Measurements from ENCODE around the gene CACNA1I. TPM values are rescaled to one million over a fixed set of nuclear protein-coding genes. Genes with fewer than 3 reads are reported as not detected.

CACNA1I gene
- polyA plus RNA-seq, 1 experiment: not detected

- CTCF ChIA-PET: no interaction called here
- no peak for DNase-seq (ENCODE audit: low read depth, low spot score)
- Histone ChIP-seq H3K9me3 (ENCODE audit: control insufficient read depth, insufficient read depth, low read length) (peaks cover 4% of the 10 kb centered on the region; the same call in 1 of the 2 replicates), H3K27me3 (ENCODE audit: control insufficient read depth, insufficient read depth, low read length) (peaks cover 22% of the 10 kb centered on the region), H3K4me3 (ENCODE audit: low read depth, low read length) (no peak overlapping the region), H3K27ac (ENCODE audit: low read depth, low read length) (no peak overlapping the region)
- no peak for TF ChIP-seq CTCF (IDR thresholded peaks at IDR 0.05; ENCODE audit: low read depth, low read length)
- POLR2A ChIA-PET: no interaction called here
Measured at GRCh38 chr22:39617970-39618757, 47.6 kb downstream of the CACNA1I start.

- no peak for TF ChIP-seq CTCF (IDR thresholded peaks at IDR 0.05; ENCODE audit: low read depth, low read length)
- no peak for DNase-seq (ENCODE audit: low read depth, low spot score)
- POLR2A ChIA-PET: no interaction called here
- no peak overlapping the region for H3K27ac ChIP-seq (ENCODE audit: low read depth, low read length)
- no peak overlapping the region for H3K4me3 ChIP-seq (ENCODE audit: low read depth, low read length)
- CTCF ChIA-PET: no interaction called here
- H3K9me3 ChIP-seq (ENCODE audit: control insufficient read depth, insufficient read depth, low read length): peaks cover 4% of the 10 kb centered on the region; the same call in 1 of the 2 replicates
- peaks cover 25% of the 10 kb centered on the region for H3K27me3 ChIP-seq (ENCODE audit: control insufficient read depth, insufficient read depth, low read length)
Measured at GRCh38 chr22:39618996-39619530, 48.5 kb downstream of the CACNA1I start.

- H3K9me3 ChIP-seq (ENCODE audit: control insufficient read depth, insufficient read depth, low read length): peaks cover 4% of the 10 kb centered on the region; the same call in 1 of the 2 replicates
- DNase-seq (ENCODE audit: low read depth, low spot score): no peak
- POLR2A ChIA-PET: no interaction called here
- CTCF ChIA-PET: no interaction called here
- TF ChIP-seq CTCF (IDR thresholded peaks at IDR 0.05; ENCODE audit: low read depth, low read length): no peak
- no peak overlapping the region for H3K4me3 ChIP-seq (ENCODE audit: low read depth, low read length)
- H3K27ac ChIP-seq (ENCODE audit: low read depth, low read length): no peak overlapping the region
- H3K27me3 ChIP-seq (ENCODE audit: control insufficient read depth, insufficient read depth, low read length): peaks cover 33% of the 10 kb centered on the region
Measured at GRCh38 chr22:39620924-39621690, 50.6 kb downstream of the CACNA1I start.

GRCh38 chr22:39621826-39622225, 51.3 kb downstream of the CACNA1I start:
- CTCF ChIA-PET: no interaction called here
- POLR2A ChIA-PET: no interaction called here
- no peak for TF ChIP-seq CTCF (IDR thresholded peaks at IDR 0.05; ENCODE audit: low read depth, low read length)

More at GRCh38 chr22:39621826-39622225, 51.3 kb downstream of the CACNA1I start:
- no peak for DNase-seq (ENCODE audit: low read depth, low spot score)
- peaks cover 35% of the 10 kb centered on the region for H3K27me3 ChIP-seq (ENCODE audit: control insufficient read depth, insufficient read depth, low read length)
- no peak overlapping the region for H3K27ac ChIP-seq (ENCODE audit: low read depth, low read length)
- no peak overlapping the region for H3K4me3 ChIP-seq (ENCODE audit: low read depth, low read length)
- H3K9me3 ChIP-seq (ENCODE audit: control insufficient read depth, insufficient read depth, low read length): peaks cover 4% of the 10 kb centered on the region; the same call in 1 of the 2 replicates

Measured in AG04450 (cell line).